Cardiac fibroblast (primary cell): Measurements from ENCODE around the gene YLPM1.

Experiments
- DNase-seq, 2 donors: peaks; one replicate each; pipeline versions ENCODE4 v3.0.0 to v3.0.0-alpha.2; 2010; ENCODE audit warnings: low read depth in 2 of 2
- H3K4me3 ChIP-seq, 2 donors: replicated peaks in 1 of 2; 1 replicate in 1 of 2; 2 replicates in 1 of 2; pipeline ENCODE4 v1.5.1; 2011; ENCODE audit warnings: low read depth in 2 of 2, low read length in 2 of 2, mild to moderate bottlenecking in 2 of 2, moderate library complexity in 1 of 2
- CTCF ChIP-seq: IDR thresholded peaks from one replicate; pipeline ENCODE4 v1.5.1; 2011; ENCODE audit warnings: low read depth, mild to moderate bottlenecking, low read length, inconsistent platforms

YLPM1 gene

GRCh38 chr14:74826574-74826973 is 63.5 kb downstream of the YLPM1 start:
- no peak overlapping the region for H3K4me3 ChIP-seq
- no peak for DNase-seq
- TF ChIP-seq CTCF: no peak

- H3K4me3 ChIP-seq: no peak overlapping the region
- DNase-seq: no peak
- TF ChIP-seq CTCF: no peak
Measured at GRCh38 chr14:74829251-74829650, 66.1 kb downstream of the YLPM1 start.

GRCh38 chr14:74832849-74833248 is 69.7 kb downstream of the YLPM1 start:
- TF ChIP-seq CTCF: no peak
- DNase-seq: no peak
- no peak overlapping the region for H3K4me3 ChIP-seq

GRCh38 chr14:74834692-74835392 is 71.7 kb downstream of the YLPM1 start:
- DNase-seq: no peak
- TF ChIP-seq CTCF: no peak
- no peak overlapping the region for H3K4me3 ChIP-seq

- DNase-seq: no peak
- no peak overlapping the region for H3K4me3 ChIP-seq
Measured at GRCh38 chr14:74835645-74836250, 72.6 kb downstream of the YLPM1 start.

GRCh38 chr14:74836251-74836960 is 73.3 kb downstream of the YLPM1 start:
- TF ChIP-seq CTCF: no peak
- no peak overlapping the region for H3K4me3 ChIP-seq
- peak in 1 of 2 donors; percentile 28 for DNase-seq

More at GRCh38 chr14:74835645-74836250, 72.6 kb downstream of the YLPM1 start:
- TF ChIP-seq CTCF: no peak
